Fibroblast of pulmonary artery (primary cell): ENCODE data around the gene MRTFA.

ENCODE experiments used
- DNase-seq: peaks from one replicate; pipeline ENCODE4 v3.0.0-alpha.2; 2010; ENCODE audit warnings: low read depth
- H3K4me3 ChIP-seq: replicated peaks from 2 replicates; pipeline ENCODE4 v1.5.1; 2011; ENCODE audit warnings: low read depth, mild to moderate bottlenecking, control low read depth, low read length, moderate library complexity
- TF ChIP-seq, protein P1 (sequence below): IDR thresholded peaks from 2 replicates; pipeline ENCODE4 v1.5.1; 2011; ENCODE audit warnings: mild to moderate bottlenecking, control low read depth, low read length, inconsistent platforms; ENCODE audit errors: missing control alignments

The MRTFA gene

DNA sequence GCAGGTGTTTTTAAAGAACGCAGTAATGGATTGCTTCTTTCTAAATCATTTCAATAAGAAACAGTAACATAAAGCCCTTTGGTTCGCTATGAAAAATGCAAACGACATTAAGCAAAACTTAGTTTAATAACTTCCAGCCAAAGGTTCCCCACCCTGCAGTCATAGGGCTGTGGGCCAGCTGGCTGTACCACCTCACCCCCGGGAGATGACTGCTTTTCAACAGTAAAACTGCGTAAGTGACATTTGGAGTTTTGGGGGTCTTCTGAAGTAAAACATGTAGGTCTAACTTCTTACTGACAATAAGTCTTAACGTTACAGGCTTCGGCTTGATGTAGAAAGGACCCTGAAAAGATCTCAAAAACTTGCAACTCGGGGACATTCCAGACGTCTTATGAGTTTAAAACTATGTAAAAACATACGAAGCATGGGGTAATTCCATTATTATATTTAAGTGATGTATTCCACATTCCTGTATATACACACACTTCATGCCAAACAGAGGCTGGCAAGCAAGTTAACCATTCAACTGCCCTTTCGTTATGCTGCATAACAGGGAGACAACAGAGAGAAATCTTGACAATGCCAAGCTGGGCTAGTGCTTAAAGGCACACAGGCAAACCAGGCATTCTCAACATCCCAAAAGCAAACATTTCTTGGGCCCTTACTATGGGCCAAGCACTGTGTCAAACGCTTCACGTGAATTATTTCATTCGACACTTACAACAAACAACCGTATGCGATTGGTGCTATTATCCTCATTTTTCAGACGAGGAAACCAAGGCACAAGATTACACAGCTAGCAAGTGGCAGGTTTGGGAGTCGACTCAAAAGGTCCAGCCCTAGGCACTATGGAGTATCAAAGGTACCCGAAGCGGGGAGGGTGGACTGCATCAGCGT is 1.2 kb downstream of the MRTFA start:
- TF ChIP-seq, protein P1, sequence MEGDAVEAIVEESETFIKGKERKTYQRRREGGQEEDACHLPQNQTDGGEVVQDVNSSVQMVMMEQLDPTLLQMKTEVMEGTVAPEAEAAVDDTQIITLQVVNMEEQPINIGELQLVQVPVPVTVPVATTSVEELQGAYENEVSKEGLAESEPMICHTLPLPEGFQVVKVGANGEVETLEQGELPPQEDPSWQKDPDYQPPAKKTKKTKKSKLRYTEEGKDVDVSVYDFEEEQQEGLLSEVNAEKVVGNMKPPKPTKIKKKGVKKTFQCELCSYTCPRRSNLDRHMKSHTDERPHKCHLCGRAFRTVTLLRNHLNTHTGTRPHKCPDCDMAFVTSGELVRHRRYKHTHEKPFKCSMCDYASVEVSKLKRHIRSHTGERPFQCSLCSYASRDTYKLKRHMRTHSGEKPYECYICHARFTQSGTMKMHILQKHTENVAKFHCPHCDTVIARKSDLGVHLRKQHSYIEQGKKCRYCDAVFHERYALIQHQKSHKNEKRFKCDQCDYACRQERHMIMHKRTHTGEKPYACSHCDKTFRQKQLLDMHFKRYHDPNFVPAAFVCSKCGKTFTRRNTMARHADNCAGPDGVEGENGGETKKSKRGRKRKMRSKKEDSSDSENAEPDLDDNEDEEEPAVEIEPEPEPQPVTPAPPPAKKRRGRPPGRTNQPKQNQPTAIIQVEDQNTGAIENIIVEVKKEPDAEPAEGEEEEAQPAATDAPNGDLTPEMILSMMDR = no peak
- peak overlapping the region; percentile 74 for H3K4me3 ChIP-seq
- DNase-seq = peak; percentile 52

DNA sequence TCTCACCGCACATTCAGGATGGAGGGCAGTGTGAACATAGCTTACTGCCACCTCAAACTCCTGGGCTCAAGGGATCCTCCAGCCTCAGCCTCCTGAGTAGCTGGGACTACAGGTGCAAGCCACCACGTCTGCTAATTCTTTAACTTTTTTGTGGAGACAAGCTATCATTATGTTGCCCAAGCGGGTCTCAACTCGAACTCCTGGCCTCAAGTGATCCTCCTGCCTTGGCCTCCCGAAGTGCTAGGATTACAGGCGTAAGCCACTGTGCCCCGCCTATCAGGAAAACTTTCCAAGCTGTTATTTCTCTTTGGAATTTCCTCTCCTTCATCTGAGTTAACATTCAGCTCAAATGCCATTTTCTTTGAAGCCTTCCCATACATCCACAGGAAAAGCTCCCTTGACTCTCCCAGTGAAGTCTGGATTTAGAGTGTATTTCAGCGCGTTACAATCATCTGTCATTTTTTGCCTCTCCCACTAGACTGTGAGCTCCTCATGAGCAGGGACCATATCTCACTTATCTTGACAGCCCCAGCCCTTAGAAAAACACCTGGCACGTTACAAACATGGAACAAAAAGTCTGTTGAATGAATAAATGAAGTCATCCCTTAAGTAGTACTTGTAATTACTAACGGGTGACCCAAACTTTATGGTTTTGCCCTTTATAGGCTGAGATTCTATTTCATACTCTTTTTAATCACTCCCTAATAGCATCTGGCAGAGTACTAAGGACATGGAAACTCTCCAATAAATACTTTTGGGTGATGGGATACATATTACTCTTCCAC is 2.2 kb downstream of the MRTFA start:
- TF ChIP-seq, protein P1 = no peak
- peak overlapping the region; percentile 74 for H3K4me3 ChIP-seq
- DNase-seq = no peak

DNA sequence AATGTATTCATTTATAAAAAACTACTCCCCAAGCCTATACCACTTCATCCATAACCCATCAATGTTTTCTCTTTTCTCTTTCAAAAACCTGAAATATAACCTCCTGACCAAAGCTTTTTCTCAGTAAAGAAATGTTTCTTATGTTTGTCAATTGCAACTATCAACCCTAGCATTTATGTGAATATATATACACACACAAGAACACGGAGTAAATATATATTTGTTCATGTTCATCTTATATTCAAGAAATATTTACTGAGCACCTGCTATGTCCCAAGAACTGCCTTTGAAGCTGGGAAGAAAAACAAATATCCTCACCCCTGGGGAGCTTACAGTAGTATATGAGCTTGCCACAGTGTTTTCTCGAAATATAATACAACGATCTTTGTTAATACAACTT is 3.5 kb downstream of the MRTFA start:
- DNase-seq = no peak
- TF ChIP-seq, protein P1 = no peak
- H3K4me3 ChIP-seq = no peak overlapping the region

DNA sequence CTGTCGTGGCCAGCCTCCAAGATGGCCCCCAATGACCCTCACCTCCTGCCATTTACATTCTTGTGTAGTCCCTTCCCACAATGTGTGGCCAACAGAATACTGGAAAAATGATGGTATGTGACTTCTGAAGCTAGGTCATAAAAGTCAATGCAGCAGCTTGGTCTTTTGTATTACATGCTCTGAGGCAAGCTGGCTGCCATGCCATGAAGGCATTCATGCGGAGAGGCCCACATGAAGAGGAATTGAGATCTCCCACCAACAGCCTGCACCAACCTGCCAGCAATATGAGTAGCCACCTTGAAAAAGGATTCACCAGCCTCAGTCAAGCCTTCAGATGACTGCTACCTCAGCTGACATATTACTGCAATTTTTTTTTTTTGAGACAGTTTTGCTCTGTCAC is 4.6 kb downstream of the MRTFA start:
- TF ChIP-seq, protein P1 = no peak
- no peak overlapping the region for H3K4me3 ChIP-seq
- no peak for DNase-seq

DNA sequence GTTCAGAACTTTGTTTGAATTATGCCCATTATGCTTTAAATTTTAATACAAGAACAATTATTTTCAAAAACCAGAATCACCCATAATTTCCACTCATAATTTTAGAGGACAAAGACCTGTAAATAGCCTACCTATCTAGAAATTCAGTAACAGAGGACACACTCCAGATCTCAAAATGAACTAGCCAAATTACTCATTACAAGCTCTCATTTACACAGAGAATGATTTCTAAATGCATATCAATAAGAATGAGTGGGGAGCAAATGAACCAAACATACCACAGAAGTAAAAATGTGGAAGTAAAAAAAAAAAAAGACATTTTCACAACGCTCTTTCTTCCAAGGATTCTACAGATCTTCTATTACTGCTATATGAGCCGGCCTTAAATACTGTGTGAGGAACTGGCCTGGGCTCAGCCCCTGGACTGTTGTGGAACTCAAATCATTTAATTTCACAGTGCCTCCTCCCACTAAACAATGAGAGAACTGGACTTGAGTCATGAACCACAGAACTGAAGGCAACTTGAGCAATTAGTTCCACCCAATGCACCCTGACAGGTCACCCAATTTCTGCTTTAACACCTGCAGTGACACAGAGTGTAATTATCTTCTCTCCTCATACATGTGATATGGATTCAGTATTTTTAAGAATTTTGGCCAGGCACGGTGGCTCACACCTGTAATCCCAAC is 8.0 kb downstream of the MRTFA start:
- DNase-seq = peak; percentile 58
- TF ChIP-seq, protein P1 = no peak
- H3K4me3 ChIP-seq = no peak overlapping the region

DNA sequence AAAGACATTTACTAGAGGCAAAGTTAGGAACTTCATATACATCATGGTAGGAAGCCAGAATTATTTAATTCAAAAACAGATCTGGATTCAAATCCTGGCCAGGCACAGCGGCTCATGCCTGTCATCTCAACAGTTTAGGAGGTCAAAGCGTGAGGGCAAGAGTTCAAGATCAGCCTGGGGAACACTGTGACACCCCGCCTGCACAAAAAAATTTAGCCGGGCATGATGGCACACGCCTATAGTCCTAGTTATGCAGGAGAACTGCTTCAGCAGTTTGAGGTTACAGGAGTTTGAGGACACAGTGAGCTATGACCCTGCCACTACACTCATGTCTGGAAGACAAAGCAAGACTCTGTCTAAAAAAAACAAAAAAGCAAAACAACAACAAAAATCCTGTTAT is 8.9 kb downstream of the MRTFA start:
- DNase-seq = no peak
- TF ChIP-seq, protein P1 = no peak
- H3K4me3 ChIP-seq = no peak overlapping the region
